ENCODE results near the gene RCBTB1.
"Not testable (repeated sequence)": the region's sequence is repeated elsewhere in the genome, so short reads cannot be mapped to it uniquely, and the experiment has no call there.

RCBTB1 gene

GRCh38 chr13:49530457-49530856 lies 54.9 kb downstream of the RCBTB1 start:
- H3K27me3 Mint-ChIP-seq (ENCODE audit: low read depth): no peaks in the 10 kb centered on the region
- no peak overlapping the region for H3K27ac Mint-ChIP-seq
- H3K36me3 Mint-ChIP-seq (ENCODE audit: low read depth): peaks cover 50% of the 10 kb centered on the region
- peaks cover 16% of the 10 kb centered on the region for H3K4me1 Mint-ChIP-seq (ENCODE audit: low read depth)
- H3K4me3 Mint-ChIP-seq: no peak overlapping the region
- H3K9me3 Mint-ChIP-seq: no peaks in the 10 kb centered on the region

- no peaks in the 10 kb centered on the region for H3K9me3 Mint-ChIP-seq
- no peak overlapping the region for H3K27ac Mint-ChIP-seq
- no peak overlapping the region for H3K4me3 Mint-ChIP-seq
- peaks cover 10% of the 10 kb centered on the region for H3K4me1 Mint-ChIP-seq (ENCODE audit: low read depth)
- H3K36me3 Mint-ChIP-seq (ENCODE audit: low read depth): peaks cover 50% of the 10 kb centered on the region
- no peaks in the 10 kb centered on the region for H3K27me3 Mint-ChIP-seq (ENCODE audit: low read depth)
Observed at GRCh38 chr13:49528161-49528560, 57.2 kb downstream of the RCBTB1 start.

GRCh38 chr13:49527123-49527522 lies 58.2 kb downstream of the RCBTB1 start:
- Mint-ChIP-seq H3K27me3 (ENCODE audit: low read depth) (no peaks in the 10 kb centered on the region), H3K9me3 (no peaks in the 10 kb centered on the region), H3K4me3 (no peak overlapping the region), H3K4me1 (ENCODE audit: low read depth) (peaks cover 4% of the 10 kb centered on the region), H3K36me3 (ENCODE audit: low read depth) (peaks cover 48% of the 10 kb centered on the region), H3K27ac (no peak overlapping the region)

- H3K4me3 Mint-ChIP-seq: no peak overlapping the region
- peaks cover 3% of the 10 kb centered on the region for H3K4me1 Mint-ChIP-seq (ENCODE audit: low read depth)
- H3K27me3 Mint-ChIP-seq (ENCODE audit: low read depth): no peaks in the 10 kb centered on the region
- peaks cover 47% of the 10 kb centered on the region for H3K36me3 Mint-ChIP-seq (ENCODE audit: low read depth)
- no peaks in the 10 kb centered on the region for H3K9me3 Mint-ChIP-seq
- no peak overlapping the region for H3K27ac Mint-ChIP-seq
Observed at GRCh38 chr13:49524740-49525501, 60.4 kb downstream of the RCBTB1 start.

GRCh38 chr13:49521224-49521623 lies 64.1 kb downstream of the RCBTB1 start:
- no peak overlapping the region for H3K27ac Mint-ChIP-seq
- no peaks in the 10 kb centered on the region for H3K9me3 Mint-ChIP-seq
- H3K4me3 Mint-ChIP-seq: no peak overlapping the region
- H3K27me3 Mint-ChIP-seq (ENCODE audit: low read depth): no peaks in the 10 kb centered on the region
- H3K36me3 Mint-ChIP-seq (ENCODE audit: low read depth): peaks cover 34% of the 10 kb centered on the region
- H3K4me1 Mint-ChIP-seq (ENCODE audit: low read depth): peaks cover 6% of the 10 kb centered on the region

GRCh38 chr13:49517461-49517860 lies 67.9 kb downstream of the RCBTB1 start:
- Mint-ChIP-seq H3K27me3 (ENCODE audit: low read depth) (no peaks in the 10 kb centered on the region), H3K4me3 (no peak overlapping the region), H3K9me3 (no peaks in the 10 kb centered on the region), H3K4me1 (ENCODE audit: low read depth) (peaks cover 8% of the 10 kb centered on the region), H3K27ac (no peak overlapping the region), H3K36me3 (ENCODE audit: low read depth) (peaks cover 39% of the 10 kb centered on the region)

GRCh38 chr13:49516467-49516866 lies 68.9 kb downstream of the RCBTB1 start:
- Mint-ChIP-seq H3K4me3 (no peak overlapping the region), H3K27ac (no peak overlapping the region), H3K36me3 (ENCODE audit: low read depth) (peaks cover 40% of the 10 kb centered on the region), H3K27me3 (ENCODE audit: low read depth) (no peaks in the 10 kb centered on the region), H3K4me1 (ENCODE audit: low read depth) (peaks cover 8% of the 10 kb centered on the region), H3K9me3 (no peaks in the 10 kb centered on the region)

- no peaks in the 10 kb centered on the region for H3K27me3 Mint-ChIP-seq (ENCODE audit: low read depth)
- H3K4me1 Mint-ChIP-seq (ENCODE audit: low read depth): peaks cover 8% of the 10 kb centered on the region
- no peak overlapping the region for H3K4me3 Mint-ChIP-seq
- no peaks in the 10 kb centered on the region for H3K9me3 Mint-ChIP-seq
- H3K36me3 Mint-ChIP-seq (ENCODE audit: low read depth): peaks cover 40% of the 10 kb centered on the region
- H3K27ac Mint-ChIP-seq: no peak overlapping the region
Observed at GRCh38 chr13:49512578-49512977, 72.8 kb downstream of the RCBTB1 start.

GRCh38 chr13:49503951-49504350 lies 81.4 kb downstream of the RCBTB1 start:
- no peak overlapping the region for H3K27ac Mint-ChIP-seq
- peaks cover 3% of the 10 kb centered on the region for H3K9me3 Mint-ChIP-seq
- peaks cover 28% of the 10 kb centered on the region for H3K4me1 Mint-ChIP-seq (ENCODE audit: low read depth)
- no peak overlapping the region for H3K4me3 Mint-ChIP-seq
- H3K27me3 Mint-ChIP-seq (ENCODE audit: low read depth): no peaks in the 10 kb centered on the region
- H3K36me3 Mint-ChIP-seq (ENCODE audit: low read depth): peaks cover 40% of the 10 kb centered on the region

- Mint-ChIP-seq H3K27ac (no peak overlapping the region), H3K4me1 (ENCODE audit: low read depth) (peaks cover 36% of the 10 kb centered on the region), H3K4me3 (no peak overlapping the region), H3K9me3 (peaks cover 3% of the 10 kb centered on the region), H3K27me3 (ENCODE audit: low read depth) (no peaks in the 10 kb centered on the region), H3K36me3 (ENCODE audit: low read depth) (peaks cover 49% of the 10 kb centered on the region)
Observed at GRCh38 chr13:49502954-49503353, 82.4 kb downstream of the RCBTB1 start.

GRCh38 chr13:49499889-49500660 lies 85.3 kb downstream of the RCBTB1 start:
- Mint-ChIP-seq H3K9me3 (no peaks in the 10 kb centered on the region), H3K36me3 (ENCODE audit: low read depth) (peaks cover 49% of the 10 kb centered on the region), H3K4me1 (ENCODE audit: low read depth) (peaks cover 44% of the 10 kb centered on the region), H3K27me3 (ENCODE audit: low read depth) (no peaks in the 10 kb centered on the region), H3K4me3 (peak overlapping the region; percentile 43), H3K27ac (peak overlapping the region; percentile 81)

GRCh38 chr13:49498206-49498605 lies 87.2 kb downstream of the RCBTB1 start:
- Mint-ChIP-seq H3K27ac (peak overlapping the region; percentile 99), H3K9me3 (no peaks in the 10 kb centered on the region), H3K4me3 (peak overlapping the region; percentile 16), H3K36me3 (ENCODE audit: low read depth) (peaks cover 51% of the 10 kb centered on the region), H3K27me3 (ENCODE audit: low read depth) (no peaks in the 10 kb centered on the region), H3K4me1 (ENCODE audit: low read depth) (peaks cover 54% of the 10 kb centered on the region)

GRCh38 chr13:49497272-49497671 lies 88.1 kb downstream of the RCBTB1 start:
- H3K4me1 Mint-ChIP-seq (ENCODE audit: low read depth): peaks cover 52% of the 10 kb centered on the region
- H3K4me3 Mint-ChIP-seq: peak overlapping the region; percentile 94
- peaks cover 45% of the 10 kb centered on the region for H3K36me3 Mint-ChIP-seq (ENCODE audit: low read depth)
- H3K27me3 Mint-ChIP-seq (ENCODE audit: low read depth): no peaks in the 10 kb centered on the region
- H3K27ac Mint-ChIP-seq: peak overlapping the region; percentile 99
- no peaks in the 10 kb centered on the region for H3K9me3 Mint-ChIP-seq

GRCh38 chr13:49496837-49497236 lies 88.5 kb downstream of the RCBTB1 start:
- Mint-ChIP-seq H3K27ac (peak overlapping the region; percentile 99), H3K36me3 (ENCODE audit: low read depth) (peaks cover 45% of the 10 kb centered on the region), H3K4me3 (peak overlapping the region; percentile 94), H3K4me1 (ENCODE audit: low read depth) (peaks cover 52% of the 10 kb centered on the region)
- not testable (repeated sequence) for H3K9me3 Mint-ChIP-seq; H3K27me3 Mint-ChIP-seq (ENCODE audit: low read depth)
